GM10847 (cell line): ENCODE data around the gene SLC9A2.

Experiments used
- POLR2A ChIP-seq: IDR thresholded peaks from 2 replicates; pipeline ENCODE4 v1.6.1; 2011; ENCODE audit not compliant: insufficient read length; ENCODE audit errors: extremely low read depth

The SLC9A2 gene

DNA sequence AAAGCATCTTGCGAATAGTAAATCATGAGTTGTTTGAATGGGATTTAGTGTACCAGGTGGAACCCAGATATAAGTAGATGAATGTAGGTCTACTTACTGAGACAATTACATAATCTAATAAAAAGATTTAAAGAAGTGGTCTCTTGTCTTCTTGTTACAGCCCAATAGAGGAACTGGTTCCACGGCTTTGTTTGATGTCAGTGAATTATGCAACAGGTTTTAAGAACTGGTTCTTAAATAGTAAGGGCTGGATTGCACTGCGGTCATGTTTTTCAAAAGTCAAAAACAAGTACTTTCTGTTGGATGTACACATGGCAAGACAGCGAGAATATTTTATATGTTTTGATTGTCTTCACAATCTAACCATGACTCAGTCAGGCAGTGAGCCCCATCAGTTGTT is 15.4 kb upstream of the SLC9A2 start:
- no peak for TF ChIP-seq POLR2A

GRCh38 chr2:102604769-102605168 is 14.6 kb upstream of the SLC9A2 start:
- no peak for TF ChIP-seq POLR2A

- TF ChIP-seq POLR2A = no peak
Measured at GRCh38 chr2:102606353-102606752, 13.0 kb upstream of the SLC9A2 start.

DNA sequence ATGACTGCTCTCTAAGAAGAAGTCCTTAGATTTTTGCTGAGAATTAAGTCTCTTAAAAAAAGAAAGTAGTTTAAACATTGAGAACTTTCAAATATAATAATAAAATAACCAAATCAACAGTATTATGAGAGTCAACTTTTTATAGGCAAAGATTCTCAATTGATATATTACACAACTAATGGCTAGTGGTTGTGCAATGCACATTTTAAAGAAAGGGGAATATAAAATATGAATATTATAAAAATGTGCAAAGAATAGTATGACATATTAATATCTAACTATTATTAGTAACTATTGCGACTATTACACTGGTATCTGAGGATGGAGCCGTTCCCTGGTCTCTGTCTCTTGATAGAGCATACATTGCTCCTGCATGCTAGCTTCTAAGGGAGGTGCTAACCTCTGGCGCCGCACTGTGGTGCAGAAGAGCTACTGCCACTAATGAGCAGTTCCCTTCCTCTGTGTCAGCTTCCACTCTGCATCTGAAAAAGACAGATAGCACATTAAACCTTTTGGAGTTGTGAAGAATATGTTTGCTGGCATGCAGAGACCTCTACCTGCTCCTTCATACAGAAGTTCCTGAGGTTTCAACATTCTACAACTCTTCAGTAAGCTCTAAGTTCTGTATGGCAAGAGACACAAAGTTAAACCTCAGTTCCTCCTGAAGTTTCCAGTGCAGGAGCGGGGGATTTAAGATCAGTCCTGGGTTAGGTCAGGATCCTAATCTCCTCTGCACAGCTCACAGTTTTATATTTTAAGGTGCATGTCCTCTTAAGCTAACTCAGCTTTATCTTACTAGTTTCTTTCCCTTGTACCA is 3.5 kb upstream of the SLC9A2 start:
- no peak for TF ChIP-seq POLR2A

DNA sequence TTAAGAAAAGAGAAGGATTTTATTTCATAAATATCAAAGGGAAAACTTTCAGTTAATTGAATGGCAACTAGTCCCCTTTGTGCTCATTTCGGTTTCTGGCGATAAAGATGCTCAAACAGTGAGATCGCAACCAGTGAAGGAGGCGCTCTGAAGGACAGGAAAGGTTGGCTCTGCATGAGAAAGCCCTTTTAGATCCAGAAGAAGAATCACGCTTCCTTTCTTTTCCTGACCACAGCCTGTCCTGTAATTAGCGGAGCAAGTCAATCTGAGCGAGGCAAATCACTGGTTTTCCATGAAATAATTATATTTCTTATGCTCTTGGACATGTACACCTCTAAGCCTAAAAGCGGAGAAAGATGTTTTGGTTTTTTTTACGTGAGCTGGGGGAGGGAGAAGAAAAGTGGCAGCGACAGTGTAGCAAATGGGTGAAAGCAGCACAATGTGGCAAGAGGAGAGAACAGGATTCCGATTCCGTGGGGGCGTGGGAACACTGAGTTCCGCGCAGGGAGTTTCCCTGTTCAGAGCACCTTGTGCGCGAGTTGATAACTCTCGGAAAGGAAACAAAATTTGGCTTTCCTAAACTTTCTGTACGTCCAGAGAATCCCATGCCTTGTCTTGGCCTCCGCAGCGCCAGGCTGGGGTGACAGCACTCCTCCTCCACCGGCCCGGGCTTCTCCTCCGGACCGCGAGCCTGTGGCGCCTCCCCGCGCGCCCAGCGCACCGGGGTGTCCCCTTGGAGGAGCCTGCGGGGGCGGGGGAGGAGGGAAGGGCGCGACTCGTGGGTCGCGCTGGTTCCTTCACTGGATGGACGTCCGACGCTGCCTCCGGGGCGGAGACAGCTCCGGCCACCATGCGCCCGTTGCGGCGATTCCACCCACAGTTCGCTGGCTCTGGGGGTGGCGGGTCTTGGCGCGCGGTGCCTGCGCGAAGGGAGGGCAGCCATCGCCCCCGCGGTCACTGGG is 620 bp upstream of the SLC9A2 start:
- no peak for TF ChIP-seq POLR2A

GRCh38 chr2:102620332-102620731 is 979 bp downstream of the SLC9A2 start:
- TF ChIP-seq POLR2A = no peak

GRCh38 chr2:102621630-102622029 is 2.3 kb downstream of the SLC9A2 start:
- no peak for TF ChIP-seq POLR2A

DNA sequence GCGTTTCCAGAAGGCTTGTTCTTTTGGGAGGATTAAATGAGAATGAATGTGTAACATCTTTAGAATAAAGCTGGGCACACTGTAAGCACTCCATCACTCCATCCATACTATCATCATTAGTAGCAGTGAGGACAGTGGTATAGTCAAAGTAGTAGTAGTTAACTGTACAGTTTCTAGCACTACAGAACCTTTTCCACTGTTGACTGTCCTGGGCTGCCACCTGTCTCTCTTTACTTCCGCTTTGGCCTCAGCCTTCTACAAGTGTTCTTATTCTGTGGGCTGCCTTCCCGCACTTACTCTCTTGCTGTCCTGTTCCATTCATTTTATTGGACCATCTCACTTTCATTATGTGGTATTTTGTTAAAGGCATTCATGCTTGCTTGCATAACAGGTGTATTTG is 3.3 kb downstream of the SLC9A2 start:
- no peak for TF ChIP-seq POLR2A

GRCh38 chr2:102630458-102630857 is 11.1 kb downstream of the SLC9A2 start:
- TF ChIP-seq POLR2A = no peak

GRCh38 chr2:102632380-102633175 is 13.2 kb downstream of the SLC9A2 start:
- no peak for TF ChIP-seq POLR2A

DNA sequence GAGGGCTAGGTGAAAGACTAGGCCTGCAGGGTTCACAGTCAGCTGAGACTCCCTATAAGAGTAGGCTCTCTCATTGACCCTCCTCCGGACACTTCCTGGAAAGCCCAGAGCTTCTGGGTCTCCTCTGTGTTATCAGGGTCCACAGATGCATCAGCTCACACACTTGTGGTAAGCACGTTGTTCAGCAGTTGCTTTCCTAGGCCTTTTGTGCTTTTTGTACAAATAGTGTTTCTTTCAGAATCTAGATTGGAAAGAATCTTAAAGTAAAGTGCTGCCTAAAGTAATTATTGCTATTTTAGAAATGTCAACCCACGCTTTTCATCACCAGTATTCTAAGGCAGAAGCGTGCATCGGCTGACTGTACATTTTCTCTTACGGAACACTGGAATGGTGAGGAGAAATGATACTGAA is 15.5 kb downstream of the SLC9A2 start:
- no peak for TF ChIP-seq POLR2A

GRCh38 chr2:102635317-102635716 is 16.0 kb downstream of the SLC9A2 start:
- TF ChIP-seq POLR2A = no peak

DNA sequence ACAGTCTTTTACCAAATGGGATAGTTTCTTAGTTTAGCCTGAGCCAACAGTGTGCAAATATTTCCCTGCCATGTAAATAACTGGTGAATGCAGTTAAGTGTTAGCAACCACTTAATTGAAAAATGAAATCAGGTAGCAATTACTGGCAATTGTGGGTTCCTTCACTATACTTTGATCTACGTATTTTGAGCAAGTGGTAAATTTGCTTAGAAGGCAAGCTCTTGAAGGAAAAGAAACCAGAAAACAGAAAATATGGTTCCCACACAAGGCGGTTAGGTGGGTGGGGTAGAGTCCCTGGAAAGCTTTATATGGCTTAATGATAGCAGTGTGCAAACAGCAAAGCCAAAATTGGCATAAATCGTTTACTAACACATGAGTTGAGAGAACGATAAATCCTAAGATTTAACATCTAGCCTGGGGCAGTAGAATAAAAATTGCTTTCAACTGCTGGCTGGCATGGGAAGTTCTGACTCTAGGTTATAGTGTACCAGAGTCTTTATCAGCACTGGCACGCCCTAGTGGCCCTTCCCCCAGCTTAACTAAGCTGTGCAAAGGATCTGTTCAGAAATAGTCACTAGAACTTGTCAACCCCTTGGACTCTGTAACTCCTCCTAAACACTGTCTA is 17.0 kb downstream of the SLC9A2 start:
- no peak for TF ChIP-seq POLR2A

DNA sequence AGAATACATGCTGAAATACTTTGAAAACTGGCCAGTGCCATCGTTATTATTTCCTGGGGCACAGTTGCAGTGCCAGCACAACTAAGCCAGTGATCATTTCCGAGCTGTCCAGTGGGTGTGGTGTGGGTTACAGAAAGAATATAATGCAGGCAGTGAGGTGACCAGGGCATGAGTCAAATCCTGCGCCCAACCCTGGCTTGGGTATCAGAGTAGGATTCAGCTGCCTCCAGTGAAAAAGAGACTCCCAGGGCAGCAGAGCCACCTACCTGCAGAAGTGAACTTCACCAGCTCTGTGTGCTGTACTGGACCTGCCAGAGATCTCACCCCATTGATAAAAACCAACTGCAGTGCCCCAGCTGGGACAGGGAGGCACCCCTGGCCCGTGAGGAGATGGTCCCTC is 18.0 kb downstream of the SLC9A2 start:
- TF ChIP-seq POLR2A = no peak

GRCh38 chr2:102639429-102639828 is 20.1 kb downstream of the SLC9A2 start:
- no peak for TF ChIP-seq POLR2A
